ENCODE results near the gene FTO. TPM values are rescaled to one million over a fixed set of nuclear protein-coding genes. Genes with fewer than 3 reads are reported as not detected.

The FTO gene
- total RNA-seq, 4 donors from 2014 or later: 98.1 to 127 (median 109) TPM

DNA sequence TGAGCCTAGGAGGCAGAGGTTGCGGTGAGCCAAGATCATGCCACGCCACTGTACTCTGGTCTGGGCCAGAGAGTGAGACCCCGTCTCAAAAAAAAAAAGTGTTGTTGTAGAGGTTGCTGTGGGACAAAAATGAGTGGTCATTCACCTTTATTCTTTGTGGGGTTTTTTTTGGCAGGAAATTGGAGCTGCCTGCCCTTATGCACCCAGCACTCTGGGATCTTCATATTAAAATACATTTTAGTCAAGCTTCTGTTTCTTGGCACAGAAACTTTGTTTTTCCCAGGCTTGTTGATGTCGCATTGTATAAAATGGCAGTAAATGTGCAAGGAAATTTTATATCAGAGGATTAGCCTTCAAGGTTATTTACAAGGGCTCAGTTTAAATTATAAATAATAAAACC lies 174.3 kb downstream of the FTO start:
- no peaks in the 10 kb centered on the region for H3K9me3 ChIP-seq
- H3K4me1 ChIP-seq: peaks cover 0 to 7% (median 0%) of the 10 kb centered on the region in 4 donors
- H3K4me3 ChIP-seq: no peak overlapping the region
- H3K27ac ChIP-seq: no peak overlapping the region
- 66 to 74% methylated on average over 4 of the region's 4 CpGs for WGBS, 2 donors
- DNase-seq (ENCODE audit: low spot score in 2 of 2): no peak
- H3K36me3 ChIP-seq: peaks cover 0 to 39% (median 4%) of the 10 kb centered on the region in 3 donors
- TF ChIP-seq EP300 (IDR thresholded peaks at IDR 0.05): no peak
- no peak for TF ChIP-seq POLR2A (IDR thresholded peaks at IDR 0.05)
- TF ChIP-seq, protein P1, sequence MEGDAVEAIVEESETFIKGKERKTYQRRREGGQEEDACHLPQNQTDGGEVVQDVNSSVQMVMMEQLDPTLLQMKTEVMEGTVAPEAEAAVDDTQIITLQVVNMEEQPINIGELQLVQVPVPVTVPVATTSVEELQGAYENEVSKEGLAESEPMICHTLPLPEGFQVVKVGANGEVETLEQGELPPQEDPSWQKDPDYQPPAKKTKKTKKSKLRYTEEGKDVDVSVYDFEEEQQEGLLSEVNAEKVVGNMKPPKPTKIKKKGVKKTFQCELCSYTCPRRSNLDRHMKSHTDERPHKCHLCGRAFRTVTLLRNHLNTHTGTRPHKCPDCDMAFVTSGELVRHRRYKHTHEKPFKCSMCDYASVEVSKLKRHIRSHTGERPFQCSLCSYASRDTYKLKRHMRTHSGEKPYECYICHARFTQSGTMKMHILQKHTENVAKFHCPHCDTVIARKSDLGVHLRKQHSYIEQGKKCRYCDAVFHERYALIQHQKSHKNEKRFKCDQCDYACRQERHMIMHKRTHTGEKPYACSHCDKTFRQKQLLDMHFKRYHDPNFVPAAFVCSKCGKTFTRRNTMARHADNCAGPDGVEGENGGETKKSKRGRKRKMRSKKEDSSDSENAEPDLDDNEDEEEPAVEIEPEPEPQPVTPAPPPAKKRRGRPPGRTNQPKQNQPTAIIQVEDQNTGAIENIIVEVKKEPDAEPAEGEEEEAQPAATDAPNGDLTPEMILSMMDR (IDR thresholded peaks at IDR 0.05): no peak
- no peaks in the 10 kb centered on the region for H3K27me3 ChIP-seq

DNA sequence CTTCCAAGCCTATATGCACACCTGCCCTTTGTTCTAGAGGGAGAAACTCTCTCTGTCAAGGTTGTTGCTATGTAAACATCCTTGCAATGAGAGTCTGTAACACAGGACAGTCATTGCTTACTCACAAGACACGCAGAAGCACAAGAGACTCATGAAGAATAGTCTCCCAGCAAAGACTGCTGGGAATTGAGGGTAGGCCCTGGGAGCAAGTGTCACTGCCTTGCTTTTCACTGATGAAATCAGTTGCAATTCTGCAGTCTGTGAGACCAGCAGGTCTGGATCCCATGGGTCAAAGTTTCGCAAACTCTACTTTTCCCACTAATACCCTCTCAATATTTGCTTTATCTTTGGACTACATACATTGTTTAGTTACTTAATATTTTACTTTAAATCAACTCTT lies 177.4 kb downstream of the FTO start:
- peaks cover 0 to 7% (median 0%) of the 10 kb centered on the region in 4 donors for H3K4me1 ChIP-seq
- peaks cover 0 to 48% (median 0%) of the 10 kb centered on the region in 3 donors for H3K36me3 ChIP-seq
- WGBS, 2 donors: 84 to 86% methylated on average over 2 of the region's 2 CpGs
- H3K9me3 ChIP-seq: no peaks in the 10 kb centered on the region
- no peak overlapping the region for H3K4me3 ChIP-seq
- no peaks in the 10 kb centered on the region for H3K27me3 ChIP-seq
- TF ChIP-seq EP300 (IDR thresholded peaks at IDR 0.05) (no peak), POLR2A (IDR thresholded peaks at IDR 0.05) (no peak)
- TF ChIP-seq, protein P1 (IDR thresholded peaks at IDR 0.05): no peak
- no peak for DNase-seq (ENCODE audit: low spot score in 2 of 2)
- no peak overlapping the region for H3K27ac ChIP-seq

DNA sequence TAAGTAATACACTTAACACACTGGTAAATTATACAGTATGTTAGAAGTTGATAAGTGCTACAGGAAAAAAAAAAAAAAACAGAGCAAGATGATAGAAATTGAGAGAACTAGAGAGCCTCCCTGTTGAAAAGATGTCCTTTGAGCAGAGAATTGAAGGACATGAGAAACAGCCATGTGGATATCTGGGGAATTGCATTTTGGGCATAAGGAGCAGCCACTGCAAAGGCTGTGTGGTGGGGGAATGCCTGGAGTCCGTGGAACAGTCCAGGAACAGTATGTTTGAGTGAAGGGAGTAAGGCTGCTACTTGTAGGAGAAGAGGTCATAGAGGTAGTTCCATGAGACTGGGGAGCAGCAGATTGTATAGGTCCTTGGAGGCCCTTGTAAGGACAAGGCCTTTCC lies 178.4 kb downstream of the FTO start:
- H3K27ac ChIP-seq: no peak overlapping the region
- no peak overlapping the region for H3K4me3 ChIP-seq
- 74 to 97% methylated on average over 1 of the region's 1 CpG for WGBS, 2 donors
- no peaks in the 10 kb centered on the region for H3K9me3 ChIP-seq
- peaks cover 0 to 48% (median 0%) of the 10 kb centered on the region in 3 donors for H3K36me3 ChIP-seq
- no peak for DNase-seq (ENCODE audit: low spot score in 2 of 2)
- peaks cover 0 to 7% (median 0%) of the 10 kb centered on the region in 4 donors for H3K4me1 ChIP-seq
- TF ChIP-seq, protein P1 (IDR thresholded peaks at IDR 0.05): no peak
- TF ChIP-seq EP300 (IDR thresholded peaks at IDR 0.05) (no peak), POLR2A (IDR thresholded peaks at IDR 0.05) (no peak)
- H3K27me3 ChIP-seq: no peaks in the 10 kb centered on the region

DNA sequence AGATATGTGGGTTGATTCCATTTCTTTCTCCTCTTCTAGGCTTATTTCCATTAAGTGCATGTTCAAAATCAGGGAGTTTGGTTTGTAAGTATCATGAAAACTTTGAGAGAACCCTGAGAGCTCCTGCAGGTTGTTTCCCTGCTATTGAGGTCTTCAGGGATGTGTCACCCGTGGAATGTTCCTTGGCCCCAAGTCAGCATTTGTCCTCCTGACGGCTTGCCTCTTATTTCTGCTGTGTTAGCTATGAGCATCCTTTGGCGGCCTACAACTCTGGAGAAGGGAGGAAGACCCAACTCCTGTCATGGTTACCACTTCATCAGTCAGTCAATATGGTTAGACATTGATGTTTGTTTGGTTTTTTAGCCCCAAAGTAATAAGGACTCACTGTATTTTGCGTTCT lies 180.8 kb downstream of the FTO start:
- Histone ChIP-seq H3K27me3 (no peaks in the 10 kb centered on the region), H3K9me3 (no peaks in the 10 kb centered on the region), H3K4me3 (no peak overlapping the region), H3K27ac (no peak overlapping the region), H3K36me3 (peaks cover 0 to 60% (median 0%) of the 10 kb centered on the region in 3 donors), H3K4me1 (no peaks in the 10 kb centered on the region)
- 95 to 97% methylated on average over 4 of the region's 4 CpGs for WGBS, 2 donors
- TF ChIP-seq EP300 (IDR thresholded peaks at IDR 0.05) (no peak), POLR2A (IDR thresholded peaks at IDR 0.05) (no peak)
- TF ChIP-seq, protein P1 (IDR thresholded peaks at IDR 0.05): no peak
- no peak for DNase-seq (ENCODE audit: low spot score in 2 of 2)

DNA sequence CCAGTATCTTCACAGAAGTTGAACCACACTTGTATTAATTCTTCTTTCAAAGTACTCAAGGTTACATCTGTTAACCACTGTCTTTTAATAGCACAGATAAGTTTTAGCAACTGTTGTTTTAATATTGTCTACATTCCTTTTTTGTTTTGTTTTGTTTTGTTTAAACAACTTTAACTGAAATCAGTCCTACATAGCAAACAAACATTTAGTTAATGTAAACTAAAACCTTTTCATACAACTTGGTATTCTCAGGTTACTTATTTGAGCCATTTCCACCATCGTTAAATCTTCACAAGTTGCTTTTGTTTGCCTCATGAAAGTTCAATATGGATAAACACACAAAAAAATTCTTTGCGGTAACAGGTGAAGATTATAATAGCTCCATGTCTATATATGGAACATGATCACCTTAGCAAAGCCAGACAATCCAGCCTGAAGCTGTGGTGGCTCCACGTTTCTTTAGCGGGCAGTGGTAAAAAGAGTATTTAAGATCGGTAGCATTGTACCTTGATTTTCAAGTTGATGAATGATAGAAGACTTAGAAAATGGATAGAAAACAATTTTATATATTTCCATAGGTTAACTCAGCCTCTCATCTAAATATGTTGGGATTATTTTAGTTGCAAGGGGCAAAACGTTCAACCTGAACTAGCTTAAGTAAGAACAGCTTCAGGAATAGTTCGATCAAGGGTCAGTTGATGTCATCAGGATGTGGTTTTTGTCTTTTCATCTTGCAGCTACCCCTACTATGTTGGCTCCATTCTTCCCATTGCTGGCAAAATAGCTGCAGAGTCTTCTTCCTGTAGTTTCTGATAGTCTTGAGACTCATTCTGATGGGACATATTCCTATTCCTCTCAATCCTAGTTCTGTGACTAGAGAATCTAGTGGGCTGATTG lies 182.8 kb downstream of the FTO start:
- H3K9me3 ChIP-seq: no peaks in the 10 kb centered on the region
- H3K27me3 ChIP-seq: no peaks in the 10 kb centered on the region
- no peaks in the 10 kb centered on the region for H3K4me1 ChIP-seq
- WGBS, 2 donors: 97% methylated on average over 7 of the region's 7 CpGs
- H3K4me3 ChIP-seq: no peak overlapping the region
- TF ChIP-seq EP300 (IDR thresholded peaks at IDR 0.05) (no peak), POLR2A (IDR thresholded peaks at IDR 0.05) (no peak)
- no peak for DNase-seq (ENCODE audit: low spot score in 2 of 2)
- no peak overlapping the region for H3K27ac ChIP-seq
- peaks cover 0 to 48% (median 0%) of the 10 kb centered on the region in 3 donors for H3K36me3 ChIP-seq

Measured in tibial nerve (tissue), 4 donors.